Uterus (tissue), 2 donors: ENCODE results near the gene RALGPS1.

ENCODE experiments used
- CTCF ChIP-seq, 4 experiments: fragments of 200-600 bp in 2 of 4; fragments of 450-650 bp in 2 of 4; sonication (generic) in 2 of 4; IDR thresholded peaks; one replicate each; pipeline ENCODE4 v1.5.1; 2016 to 2019; ENCODE audit warnings: antibody characterized with exemption in 4 of 4, mild to moderate bottlenecking in 2 of 4, moderate library complexity in 1 of 4
- POLR2A ChIP-seq, 2 donors: fragments of 450-650 bp; IDR thresholded peaks; one replicate each; pipeline ENCODE4 v1.6.1; 2016; ENCODE audit warnings: antibody characterized with exemption in 2 of 2, mild to moderate bottlenecking in 1 of 2, moderate library complexity in 1 of 2

DNA sequence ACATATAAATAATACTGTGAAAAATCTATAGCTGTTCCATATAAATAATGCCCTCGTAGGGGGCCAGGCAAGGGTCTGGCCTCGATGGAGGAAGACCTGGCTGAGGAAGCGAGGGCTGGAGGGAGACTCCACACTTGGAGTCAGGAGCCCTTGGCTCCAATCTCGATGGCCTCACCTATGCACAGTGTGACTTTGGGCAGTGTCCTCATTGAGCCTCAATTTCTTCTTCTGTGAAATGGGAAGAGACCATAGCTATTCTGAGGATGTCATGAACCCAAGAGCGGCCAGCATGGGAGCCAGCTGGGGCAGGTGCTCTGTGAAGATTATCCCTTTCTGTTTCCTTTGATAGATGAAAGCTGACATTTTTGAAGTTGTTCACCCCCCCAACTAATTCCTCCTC, 183.1 kb downstream of the RALGPS1 start:
- no peak for TF ChIP-seq CTCF (IDR thresholded peaks at IDR 0.05)
- no peak for TF ChIP-seq POLR2A (IDR thresholded peaks at IDR 0.05)
